IMR-90 (cell line): Measurements from ENCODE around the gene PPFIA2. TPM values are rescaled to one million over a fixed set of nuclear protein-coding genes. Genes with fewer than 3 reads are reported as not detected.

Experiments used
- ATAC-seq: fragments of 200-7000 bp; cut with Tn5 transposase; 2 replicates; pipeline ENCODE4 v1.9.1; 2020; ENCODE audit warnings: low read depth, mild to moderate bottlenecking, moderate library complexity
- BruUV-seq: library from RNA; stranded (reverse); fragments of 400-500 nt; replicated peaks from 2 replicates; lab custom pipeline; 2021; lab: Mats Ljungman, UMichigan
- CTCF ChIA-PET: fragments of 300-600 bp; formaldehyde crosslinking; extraction: SDS; loops from one replicate; lab custom pipeline; 2021; ENCODE audit warnings: antibody characterized with exemption; lab: Yijun Ruan, JAX
- POLR2A ChIA-PET: fragments of 300-600 bp; sonication (Branson Sonifier 250); formaldehyde crosslinking; loops from one replicate; lab custom pipeline; 2022; ENCODE audit warnings: antibody characterized with exemption; ENCODE audit not compliant: unreplicated experiment; lab: Charles Lee
- DNase-seq: peaks from one replicate; pipeline ENCODE4 v3.0.0; 2013
- H2AFZ ChIP-seq: replicated peaks from 2 replicates; pipeline ENCODE3; 2013; ENCODE audit warnings: low read length, mild to moderate bottlenecking; ENCODE audit not compliant: poor library complexity
- H2AK5ac ChIP-seq: 2 replicates; pipeline ENCODE4 v1.6.1; 2013; ENCODE audit warnings: low read depth, low read length, inconsistent platforms
- H2AK9ac ChIP-seq: replicated peaks from 2 replicates; pipeline ENCODE3; 2013; ENCODE audit warnings: mild to moderate bottlenecking, low read depth, low read length, moderate library complexity; ENCODE audit not compliant: poor library complexity
- H2BK120ac ChIP-seq: 2 replicates; pipeline ENCODE4 v1.6.1; 2013; ENCODE audit warnings: low read depth, low read length, inconsistent platforms
- H2BK15ac ChIP-seq: 3 replicates; pipeline ENCODE4 v1.6.1; 2013; ENCODE audit warnings: low read depth, low read length, inconsistent platforms
- H2BK20ac ChIP-seq: 2 replicates; pipeline ENCODE4 v1.6.1; 2013; ENCODE audit warnings: low read depth, mild to moderate bottlenecking, inconsistent platforms, low read length, moderate library complexity
- H2BK5ac ChIP-seq: 2 replicates; pipeline ENCODE4 v1.6.1; 2013; ENCODE audit warnings: mild to moderate bottlenecking, low read depth, low read length, inconsistent platforms; ENCODE audit not compliant: poor library complexity, severe bottlenecking
- H3K14ac ChIP-seq: replicated peaks from 2 replicates; pipeline ENCODE4 v1.6.1; 2013; ENCODE audit warnings: low read depth, low read length, inconsistent platforms
- H3K18ac ChIP-seq: 2 replicates; pipeline ENCODE4 v1.6.1; 2013; ENCODE audit warnings: low read depth, low read length, control low read depth
- H3K23ac ChIP-seq: 2 replicates; pipeline ENCODE4 v1.6.1; 2013; ENCODE audit warnings: low read depth, low read length, inconsistent platforms
- H3K27ac ChIP-seq: 2 replicates; pipeline ENCODE4 v1.5.1; 2013; ENCODE audit warnings: mild to moderate bottlenecking, control low read depth, low read length; ENCODE audit not compliant: insufficient read depth
- H3K27me3 ChIP-seq: 2 replicates; pipeline ENCODE4 v1.6.1; 2013; ENCODE audit warnings: low read length; ENCODE audit not compliant: control insufficient read depth, insufficient read depth
- H3K36me3 ChIP-seq: 2 replicates; pipeline ENCODE4 v1.6.1; 2013; ENCODE audit warnings: low read length, mixed read lengths; ENCODE audit not compliant: control insufficient read depth, insufficient read depth
- H3K4ac ChIP-seq: 2 replicates; pipeline ENCODE4 v1.6.1; 2013; ENCODE audit warnings: low read depth, low read length, inconsistent platforms
- H3K4me1 ChIP-seq: 2 replicates; pipeline ENCODE4 v1.6.1; 2013; ENCODE audit warnings: low read length, mixed read lengths; ENCODE audit not compliant: control insufficient read depth, insufficient read depth
- H3K4me2 ChIP-seq: 2 replicates; pipeline ENCODE4 v1.6.1; 2013; ENCODE audit warnings: low read depth, mild to moderate bottlenecking, control low read depth, low read length, moderate library complexity
- H3K4me3 ChIP-seq: 2 replicates; pipeline ENCODE4 v1.5.1; 2013; ENCODE audit warnings: low read depth, mild to moderate bottlenecking, control low read depth, low read length, moderate library complexity; ENCODE audit not compliant: insufficient read depth
- H3K56ac ChIP-seq: 2 replicates; pipeline ENCODE4 v1.6.1; 2013; ENCODE audit warnings: low read length, inconsistent platforms; ENCODE audit not compliant: insufficient read depth; ENCODE audit errors: extremely low read depth
- H3K79me1 ChIP-seq, 2 experiments: 2 replicates each; pipeline ENCODE4 v1.6.1; 2013; ENCODE audit warnings: low read length in 2 of 2, inconsistent platforms in 1 of 2, low read depth in 1 of 2
- H3K9ac ChIP-seq: 2 replicates; pipeline ENCODE4 v1.6.1; 2013; ENCODE audit warnings: low read depth, low read length, control low read depth
- H3K9me1 ChIP-seq: 2 replicates; pipeline ENCODE4 v1.6.1; 2013; ENCODE audit warnings: low read length, inconsistent platforms; ENCODE audit not compliant: insufficient read depth
- H3K9me3 ChIP-seq: 2 replicates; pipeline ENCODE4 v1.6.1; 2013; ENCODE audit warnings: low read length; ENCODE audit not compliant: control insufficient read depth, insufficient read depth
- H4K20me1 ChIP-seq: 2 replicates; pipeline ENCODE4 v1.6.1; 2013; ENCODE audit warnings: low read length, inconsistent platforms; ENCODE audit not compliant: insufficient read depth
- H4K5ac ChIP-seq: 2 replicates; pipeline ENCODE4 v1.6.1; 2013; ENCODE audit warnings: mild to moderate bottlenecking, low read depth, low read length, control low read depth
- H4K8ac ChIP-seq, 2 experiments: 2 replicates each; pipeline ENCODE4 v1.6.1; 2013; ENCODE audit warnings: low read depth in 2 of 2, low read length in 2 of 2, control low read depth in 1 of 2, inconsistent platforms in 1 of 2
- H4K91ac ChIP-seq: 2 replicates; pipeline ENCODE4 v1.6.1; 2013; ENCODE audit warnings: low read depth, low read length, inconsistent platforms; ENCODE audit not compliant: insufficient read depth
- BHLHE40 ChIP-seq: fragments of 150-350 bp; IDR thresholded peaks from 2 replicates; pipeline ENCODE4 v1.6.1; 2016; ENCODE audit warnings: mild to moderate bottlenecking, low read depth, low read length
- CEBPB ChIP-seq: IDR thresholded peaks from 2 replicates; pipeline ENCODE4 v1.6.1; 2012; ENCODE audit warnings: low read depth, low read length, improper control_type of control experiment
- CHD1 ChIP-seq: IDR thresholded peaks from 2 replicates; pipeline ENCODE4 v1.6.1; 2012; ENCODE audit warnings: low read depth, low read length, improper control_type of control experiment
- FOS ChIP-seq: fragments of 150-350 bp; IDR thresholded peaks from 2 replicates; pipeline ENCODE4 v1.6.1; 2016; ENCODE audit warnings: low read depth, low read length
- MAFK ChIP-seq: IDR thresholded peaks from 2 replicates; pipeline ENCODE4 v1.6.1; 2012; ENCODE audit warnings: low read depth, low read length, improper control_type of control experiment
- MAZ ChIP-seq: IDR thresholded peaks from 2 replicates; pipeline ENCODE4 v1.6.1; 2012; ENCODE audit warnings: low read depth, mild to moderate bottlenecking, low read length, improper control_type of control experiment, moderate library complexity, borderline replicate concordance
- MXI1 ChIP-seq: IDR thresholded peaks from 2 replicates; pipeline ENCODE4 v1.6.1; 2012; ENCODE audit warnings: low read depth, mild to moderate bottlenecking, low read length, moderate library complexity, borderline replicate concordance
- NFE2L2 ChIP-seq: fragments of 150-350 bp; IDR thresholded peaks from 2 replicates; pipeline ENCODE4 v1.6.1; 2016; ENCODE audit warnings: low read depth, mild to moderate bottlenecking, low read length
- POLR2A ChIP-seq: IDR thresholded peaks from 2 replicates; pipeline ENCODE4 v1.6.1; 2012; ENCODE audit warnings: mild to moderate bottlenecking, low read depth, low read length
- RAD21 ChIP-seq: IDR thresholded peaks from 2 replicates; pipeline ENCODE4 v1.6.1; 2012; ENCODE audit warnings: low read length, improper control_type of control experiment
- RCOR1 ChIP-seq: IDR thresholded peaks from 2 replicates; pipeline ENCODE4 v1.6.1; 2012; ENCODE audit warnings: mild to moderate bottlenecking, low read length, improper control_type of control experiment; ENCODE audit not compliant: insufficient replicate concordance
- RFX5 ChIP-seq: IDR thresholded peaks from 2 replicates; pipeline ENCODE4 v1.8.0; 2012; ENCODE audit warnings: low read depth, mild to moderate bottlenecking, low read length, moderate library complexity
- SMC3 ChIP-seq: fragments of 150-350 bp; IDR thresholded peaks from 2 replicates; pipeline ENCODE4 v1.6.1; 2016; ENCODE audit warnings: low read depth, mild to moderate bottlenecking, antibody characterized with exemption, low read length, moderate library complexity
- dilution Hi-C: fragments of 300-500 bp; cut with HindIII; formaldehyde crosslinking; loops from one replicate; pipeline ENCODE4 v1.14.3; 2018; ENCODE audit warnings: low sequenced_read_pairs; ENCODE audit not compliant: unreplicated experiment
- in situ Hi-C: fragments of 300-500 bp; cut with MboI; formaldehyde crosslinking; loops from 3 replicates; pipeline ENCODE4 v1.14.3; 2019; ENCODE audit warnings: low sequenced_read_pairs, inconsistent platforms, mixed read lengths
- intact Hi-C: fragments of 100-400 bp; cut with micrococcal nuclease; formaldehyde crosslinking; loops from 2 replicates; pipeline ENCODE4 v1.10.0; 2022
- polyA plus RNA-seq, 3 experiments: library from polyadenylated mRNA; depleted of rRNA; stranded (reverse); fragments of >200 nt; gene quantifications; 2 replicates each; pipeline ENCODE4 v1.2.3, GENCODE V29; 2012; ENCODE audit warnings: low replicate concordance in 1 of 3
- total RNA-seq: library from RNA; depleted of rRNA; stranded (reverse); fragments of >200 nt; gene quantifications from 2 replicates; pipeline ENCODE4 v1.2.3, GENCODE V29; 2012
- TF ChIP-seq, protein P1 (sequence below): fragments of 150-350 bp; IDR thresholded peaks from 2 replicates; pipeline ENCODE4 v1.6.1; 2016; ENCODE audit warnings: low read depth, mild to moderate bottlenecking, low read length, moderate library complexity, borderline replicate concordance
- TF ChIP-seq, protein P2 (sequence below): conservative IDR thresholded peaks from 2 replicates; pipeline ENCODE4 v1.5.1; 2012; ENCODE audit warnings: mild to moderate bottlenecking, low read depth, low read length, improper control_type of control experiment
- TF ChIP-seq, protein P3 (sequence below): fragments of 150-350 bp; IDR thresholded peaks from 2 replicates; pipeline ENCODE4 v1.6.1; 2017; ENCODE audit warnings: mild to moderate bottlenecking, antibody characterized with exemption, low read length, low read depth

PPFIA2 gene
- total and polyA plus RNA-seq, 2 of the 4 experiments (the other 2 are of a cell fraction): 0.29 to 1.3 TPM

DNA sequence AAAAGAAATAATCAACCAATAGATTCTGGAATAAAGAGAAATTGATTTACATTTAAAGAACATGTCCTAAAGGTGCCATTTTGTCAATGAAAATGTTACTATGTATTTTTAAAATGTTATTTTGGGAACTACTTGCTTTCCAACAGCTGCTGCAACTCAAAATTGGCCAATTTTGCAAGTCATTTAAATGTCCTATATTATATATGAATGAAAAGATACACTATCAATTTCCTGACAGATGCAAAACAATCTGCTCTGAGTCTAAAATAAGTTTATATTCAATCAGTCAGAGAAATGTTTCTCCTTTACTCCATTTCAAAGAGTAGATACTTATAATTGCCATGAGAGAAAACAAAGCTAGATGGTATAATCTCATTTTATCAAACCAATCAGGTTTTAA lies 434.1 kb downstream of the PPFIA2 start:
- Histone ChIP-seq H3K9ac (no peak overlapping the region), H2BK120ac (no peak overlapping the region), H4K91ac (no peak overlapping the region), H4K8ac (no peak overlapping the region), H3K23ac (no peak overlapping the region), H3K36me3 (no peaks in the 10 kb centered on the region), H3K27me3 (no peaks in the 10 kb centered on the region), H4K5ac (no peak overlapping the region), H2AFZ (no peak overlapping the region), H2AK5ac (no peak overlapping the region), H3K4ac (no peak overlapping the region), H3K79me1 (no peaks in the 10 kb centered on the region), H3K9me3 (no peaks in the 10 kb centered on the region), H3K4me2 (no peak overlapping the region), H3K27ac (no peak overlapping the region), H3K9me1 (no peaks in the 10 kb centered on the region), H3K56ac (no peak overlapping the region), H2AK9ac (no peak overlapping the region), H4K20me1 (no peaks in the 10 kb centered on the region), H3K14ac (no peak overlapping the region), H3K4me1 (no peaks in the 10 kb centered on the region), H2BK15ac (no peak overlapping the region), H3K4me3 (no peak overlapping the region), H3K18ac (no peak overlapping the region), H2BK5ac (no peak overlapping the region), H2BK20ac (no peak overlapping the region)
- no peak for TF ChIP-seq CHD1
- no peak for TF ChIP-seq FOS
- TF ChIP-seq, protein P1, sequence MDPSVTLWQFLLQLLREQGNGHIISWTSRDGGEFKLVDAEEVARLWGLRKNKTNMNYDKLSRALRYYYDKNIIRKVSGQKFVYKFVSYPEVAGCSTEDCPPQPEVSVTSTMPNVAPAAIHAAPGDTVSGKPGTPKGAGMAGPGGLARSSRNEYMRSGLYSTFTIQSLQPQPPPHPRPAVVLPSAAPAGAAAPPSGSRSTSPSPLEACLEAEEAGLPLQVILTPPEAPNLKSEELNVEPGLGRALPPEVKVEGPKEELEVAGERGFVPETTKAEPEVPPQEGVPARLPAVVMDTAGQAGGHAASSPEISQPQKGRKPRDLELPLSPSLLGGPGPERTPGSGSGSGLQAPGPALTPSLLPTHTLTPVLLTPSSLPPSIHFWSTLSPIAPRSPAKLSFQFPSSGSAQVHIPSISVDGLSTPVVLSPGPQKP: no peak
- TF ChIP-seq SMC3: no peak
- no peak for TF ChIP-seq RAD21
- TF ChIP-seq NFE2L2: no peak
- TF ChIP-seq, protein P2, sequence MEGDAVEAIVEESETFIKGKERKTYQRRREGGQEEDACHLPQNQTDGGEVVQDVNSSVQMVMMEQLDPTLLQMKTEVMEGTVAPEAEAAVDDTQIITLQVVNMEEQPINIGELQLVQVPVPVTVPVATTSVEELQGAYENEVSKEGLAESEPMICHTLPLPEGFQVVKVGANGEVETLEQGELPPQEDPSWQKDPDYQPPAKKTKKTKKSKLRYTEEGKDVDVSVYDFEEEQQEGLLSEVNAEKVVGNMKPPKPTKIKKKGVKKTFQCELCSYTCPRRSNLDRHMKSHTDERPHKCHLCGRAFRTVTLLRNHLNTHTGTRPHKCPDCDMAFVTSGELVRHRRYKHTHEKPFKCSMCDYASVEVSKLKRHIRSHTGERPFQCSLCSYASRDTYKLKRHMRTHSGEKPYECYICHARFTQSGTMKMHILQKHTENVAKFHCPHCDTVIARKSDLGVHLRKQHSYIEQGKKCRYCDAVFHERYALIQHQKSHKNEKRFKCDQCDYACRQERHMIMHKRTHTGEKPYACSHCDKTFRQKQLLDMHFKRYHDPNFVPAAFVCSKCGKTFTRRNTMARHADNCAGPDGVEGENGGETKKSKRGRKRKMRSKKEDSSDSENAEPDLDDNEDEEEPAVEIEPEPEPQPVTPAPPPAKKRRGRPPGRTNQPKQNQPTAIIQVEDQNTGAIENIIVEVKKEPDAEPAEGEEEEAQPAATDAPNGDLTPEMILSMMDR: no peak
- no peak for TF ChIP-seq RCOR1
- no peak for TF ChIP-seq RFX5
- TF ChIP-seq MAZ: no peak
- TF ChIP-seq POLR2A: no peak
- no peak for TF ChIP-seq BHLHE40
- no peak for TF ChIP-seq MXI1
- TF ChIP-seq, protein P3, sequence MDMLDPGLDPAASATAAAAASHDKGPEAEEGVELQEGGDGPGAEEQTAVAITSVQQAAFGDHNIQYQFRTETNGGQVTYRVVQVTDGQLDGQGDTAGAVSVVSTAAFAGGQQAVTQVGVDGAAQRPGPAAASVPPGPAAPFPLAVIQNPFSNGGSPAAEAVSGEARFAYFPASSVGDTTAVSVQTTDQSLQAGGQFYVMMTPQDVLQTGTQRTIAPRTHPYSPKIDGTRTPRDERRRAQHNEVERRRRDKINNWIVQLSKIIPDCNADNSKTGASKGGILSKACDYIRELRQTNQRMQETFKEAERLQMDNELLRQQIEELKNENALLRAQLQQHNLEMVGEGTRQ: no peak
- TF ChIP-seq MAFK: no peak
- no peak for TF ChIP-seq CEBPB
- BruUV-seq: no TSS peak
- DNase-seq: no peak
- POLR2A ChIA-PET: no interaction called here
- ATAC-seq: no peak
- CTCF ChIA-PET: no interaction called here
- in situ Hi-C loops: no loop called here
- dilution Hi-C loops: no loop called here
- intact Hi-C loops: no loop called here
